GM18907 (cell line): ENCODE measurements around the gene PCDHGB4.
"Not testable (repeated sequence)": the region's sequence is repeated elsewhere in the genome, so short reads cannot be mapped to it uniquely, and the experiment has no call there.

Source experiments
- ATAC-seq: cut with Tn5 transposase; IDR thresholded peaks from one replicate; pipeline ENCODE4 v1.9.1; 2021; ENCODE audit warnings: mild to moderate bottlenecking, moderate library complexity; ENCODE audit not compliant: unreplicated experiment

PCDHGB4 gene

GRCh38 chr5:141366016-141366896 is 21.2 kb upstream of the PCDHGB4 start:
- no peak for ATAC-seq

DNA sequence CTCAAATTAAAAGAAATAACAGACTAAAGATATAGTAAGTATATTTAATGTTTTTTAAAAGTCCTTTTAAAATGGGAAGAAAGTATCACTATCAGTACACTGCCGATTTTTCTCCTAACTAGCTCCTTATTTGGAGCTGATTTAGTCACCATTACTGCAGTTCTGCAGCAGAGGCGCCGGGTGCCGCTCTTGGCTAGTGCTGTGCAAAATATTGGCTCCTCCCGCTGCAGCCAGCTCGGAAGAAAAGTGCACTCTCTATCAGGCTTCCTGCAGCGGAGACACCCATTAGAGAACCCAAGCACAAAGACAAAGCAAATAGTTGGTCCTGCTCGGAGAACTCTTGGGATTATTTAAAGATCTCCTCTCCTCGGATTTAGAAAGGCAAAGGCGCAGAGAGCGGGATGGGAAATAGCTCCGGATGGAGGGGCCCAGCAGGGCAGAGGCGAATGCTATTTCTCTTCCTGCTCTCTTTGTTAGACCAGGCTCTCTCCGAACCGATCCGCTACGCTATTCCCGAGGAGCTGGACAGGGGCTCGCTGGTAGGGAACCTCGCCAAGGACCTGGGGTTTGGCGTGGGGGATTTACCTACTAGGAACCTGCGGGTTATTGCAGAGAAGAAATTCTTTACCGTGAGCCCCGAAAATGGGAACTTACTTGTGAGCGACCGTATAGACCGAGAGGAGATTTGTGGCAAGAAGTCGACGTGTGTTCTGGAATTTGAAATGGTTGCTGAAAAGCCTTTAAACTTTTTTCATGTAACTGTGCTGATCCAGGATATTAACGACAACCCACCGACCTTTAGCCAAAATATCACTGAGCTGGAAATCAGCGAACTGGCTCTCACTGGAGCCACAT is 17.3 kb upstream of the PCDHGB4 start, which contains the start of gene PCDHGB3:
TSS of gene PCDHGB3 (plus strand) at position 249 of the 855 bp plus-strand sequence. CDS start at position 402, 153 bp downstream.
- ATAC-seq: peak; percentile 97

GRCh38 chr5:141371572-141372475 is 15.7 kb upstream of the PCDHGB4 start:
- no peak for ATAC-seq

DNA sequence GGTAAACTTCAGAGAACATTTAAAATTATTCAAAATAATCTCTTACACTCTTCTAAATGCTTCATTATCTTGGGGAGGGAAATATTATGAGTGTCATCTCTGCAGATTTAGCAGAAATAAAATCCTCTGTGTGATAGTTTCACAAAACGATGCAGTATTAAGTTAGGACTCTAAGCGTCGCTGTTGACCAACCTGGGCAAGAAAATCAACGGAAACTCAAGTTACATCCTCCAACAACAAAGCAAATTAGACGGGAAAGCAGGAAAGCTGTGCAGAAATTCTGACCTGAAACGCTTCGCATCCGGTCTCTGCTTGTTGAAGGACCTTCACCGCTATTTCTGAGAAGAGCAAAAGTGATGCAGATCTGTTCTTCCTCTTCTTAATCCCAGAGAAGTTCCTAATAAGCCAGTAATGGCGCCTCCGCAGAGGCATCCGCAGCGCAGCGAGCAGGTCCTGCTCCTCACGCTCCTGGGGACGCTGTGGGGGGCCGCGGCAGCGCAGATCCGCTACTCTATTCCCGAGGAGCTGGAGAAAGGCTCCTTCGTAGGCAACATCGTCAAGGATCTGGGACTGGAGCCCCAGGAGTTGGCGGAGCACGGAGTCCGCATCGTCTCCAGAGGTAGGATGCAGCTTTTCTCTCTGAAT is 13.7 kb upstream of the PCDHGB4 start, which contains the start of gene PCDHGA6:
TSS of gene PCDHGA6 (plus strand) at position 219 of the 645 bp plus-strand sequence. CDS start at position 412, 193 bp downstream.
- ATAC-seq: no peak

DNA sequence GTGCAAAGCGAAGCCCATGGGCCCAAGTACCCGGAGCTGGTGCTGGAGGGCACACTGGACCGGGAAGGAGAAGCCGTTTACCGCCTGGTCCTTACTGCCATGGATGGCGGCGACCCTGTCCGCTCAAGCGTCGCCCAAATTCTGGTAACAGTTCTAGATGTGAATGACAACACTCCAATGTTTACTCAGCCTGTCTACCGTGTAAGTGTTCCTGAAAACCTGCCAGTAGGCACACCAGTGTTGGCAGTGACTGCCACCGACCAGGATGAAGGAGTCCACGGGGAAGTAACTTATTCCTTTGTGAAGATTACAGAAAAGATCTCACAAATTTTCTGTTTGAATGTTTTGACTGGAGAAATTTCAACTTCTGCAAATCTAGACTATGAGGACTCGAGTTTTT is 12.9 kb upstream of the PCDHGB4 start:
- ATAC-seq: no peak

GRCh38 chr5:141375444-141376155 is 11.9 kb upstream of the PCDHGB4 start:
- ATAC-seq: not testable (repeated sequence)

GRCh38 chr5:141382469-141383294 is 4.8 kb upstream of the PCDHGB4 start, which contains the start of gene PCDHGA7:
Gene PCDHGA7, plus strand, starts transcription at chr5:141382742. Its CDS starts 158 bp downstream, at chr5:141382900.
- no peak for ATAC-seq

- ATAC-seq: no peak
These were observed 4.2 kb upstream of the PCDHGB4 start for GRCh38 chr5:141383345-141383744.

DNA sequence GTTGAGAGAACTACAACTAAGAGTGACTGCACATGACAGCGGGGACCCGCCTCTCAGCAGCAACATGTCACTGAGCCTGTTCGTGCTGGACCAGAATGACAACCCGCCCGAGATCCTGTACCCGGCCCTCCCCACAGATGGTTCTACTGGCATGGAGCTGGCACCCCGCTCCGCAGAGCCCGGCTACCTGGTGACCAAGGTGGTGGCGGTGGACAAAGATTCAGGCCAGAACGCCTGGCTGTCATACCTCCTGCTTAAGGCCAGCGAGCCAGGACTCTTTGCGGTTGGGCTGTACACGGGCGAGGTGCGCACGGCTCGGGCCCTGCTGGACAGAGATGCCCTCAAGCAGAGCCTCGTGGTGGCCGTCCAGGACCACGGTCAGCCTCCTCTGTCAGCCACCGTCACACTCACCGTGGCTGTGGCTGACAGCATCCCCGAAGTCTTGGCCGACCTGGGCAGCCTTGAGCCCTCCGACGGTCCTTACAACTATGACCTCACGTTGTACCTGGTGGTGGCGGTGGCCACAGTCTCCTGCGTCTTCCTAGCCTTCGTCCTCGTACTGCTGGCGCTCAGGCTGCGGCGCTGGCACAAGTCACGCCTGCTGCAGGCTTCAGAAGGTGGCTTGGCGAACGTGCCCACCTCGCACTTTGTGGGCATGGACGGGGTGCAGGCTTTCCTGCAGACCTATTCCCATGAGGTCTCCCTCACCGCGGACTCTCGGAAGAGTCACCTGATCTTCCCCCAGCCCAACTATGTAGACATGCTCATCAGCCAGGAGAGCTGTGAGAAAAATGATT is 2.8 kb upstream of the PCDHGB4 start:
- no peak for ATAC-seq

DNA sequence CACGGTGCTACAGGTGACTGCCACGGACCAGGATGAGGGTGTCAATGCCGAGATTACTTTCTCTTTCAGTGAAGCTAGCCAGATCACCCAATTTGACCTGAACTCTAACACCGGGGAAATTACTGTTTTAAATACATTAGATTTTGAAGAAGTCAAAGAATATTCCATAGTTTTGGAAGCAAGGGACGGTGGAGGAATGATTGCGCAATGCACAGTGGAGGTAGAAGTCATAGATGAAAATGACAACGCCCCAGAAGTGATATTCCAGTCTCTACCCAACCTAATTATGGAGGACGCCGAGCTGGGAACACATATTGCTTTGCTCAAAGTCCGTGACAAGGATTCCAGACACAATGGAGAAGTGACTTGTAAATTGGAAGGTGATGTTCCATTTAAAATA is 1.2 kb downstream of the PCDHGB4 start:
- no peak for ATAC-seq

DNA sequence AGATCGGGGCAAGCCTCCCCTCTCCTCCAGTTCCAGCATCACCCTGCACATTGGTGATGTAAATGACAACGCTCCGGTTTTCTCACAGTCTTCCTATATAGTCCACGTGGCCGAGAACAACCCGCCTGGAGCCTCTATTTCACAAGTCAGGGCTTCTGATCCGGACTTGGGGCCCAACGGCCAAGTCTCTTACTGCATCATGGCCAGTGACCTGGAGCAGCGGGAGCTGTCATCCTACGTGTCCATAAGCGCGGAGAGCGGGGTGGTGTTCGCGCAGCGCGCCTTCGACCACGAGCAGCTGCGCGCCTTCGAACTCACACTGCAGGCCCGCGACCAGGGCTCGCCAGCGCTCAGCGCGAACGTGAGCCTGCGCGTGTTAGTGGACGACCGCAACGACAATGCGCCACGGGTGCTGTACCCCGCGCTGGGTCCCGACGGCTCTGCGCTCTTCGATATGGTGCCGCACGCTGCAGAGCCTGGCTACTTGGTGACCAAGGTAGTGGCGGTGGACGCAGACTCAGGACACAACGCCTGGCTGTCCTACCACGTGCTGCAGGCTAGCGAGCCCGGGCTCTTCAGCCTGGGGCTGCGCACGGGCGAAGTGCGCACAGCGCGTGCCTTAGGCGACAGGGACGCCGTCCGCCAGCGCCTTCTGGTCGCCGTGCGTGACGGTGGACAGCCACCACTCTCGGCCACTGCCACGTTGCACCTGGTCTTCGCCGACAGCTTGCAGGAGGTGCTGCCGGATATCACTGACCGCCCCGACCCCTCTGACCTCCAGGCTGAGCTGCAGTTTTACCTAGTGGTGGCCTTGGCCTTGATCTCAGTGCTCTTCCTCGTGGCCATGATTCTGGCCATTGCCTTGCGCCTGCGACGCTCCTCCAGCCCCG is 1.9 kb downstream of the PCDHGB4 start:
- ATAC-seq: no peak

GRCh38 chr5:141392429-141393198 is 5.1 kb downstream of the PCDHGB4 start, which contains the start of gene PCDHGA8:
Gene PCDHGA8, plus strand, starts transcription at chr5:141392633. Its CDS starts 181 bp downstream, at chr5:141392814.
- no peak for ATAC-seq

DNA sequence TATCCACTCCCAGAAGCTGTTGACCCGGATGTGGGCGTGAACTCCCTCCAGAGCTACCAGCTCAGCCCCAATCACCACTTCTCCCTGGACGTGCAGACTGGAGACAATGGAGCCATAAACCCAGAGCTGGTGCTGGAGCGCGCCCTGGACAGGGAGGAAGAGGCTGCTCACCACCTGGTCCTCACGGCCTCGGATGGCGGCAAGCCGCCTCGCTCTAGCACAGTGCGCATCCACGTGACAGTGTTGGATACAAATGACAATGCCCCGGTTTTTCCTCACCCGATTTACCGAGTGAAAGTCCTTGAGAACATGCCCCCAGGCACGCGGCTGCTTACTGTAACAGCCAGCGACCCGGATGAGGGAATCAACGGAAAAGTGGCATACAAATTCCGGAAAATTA is 5.8 kb downstream of the PCDHGB4 start:
- no peak for ATAC-seq

- ATAC-seq: not testable (repeated sequence)
These were observed 7.1 kb downstream of the PCDHGB4 start for GRCh38 chr5:141394401-141395187.
